Brain microvascular endothelial cell (primary cell): ENCODE measurements around the gene ELOVL1.

Source experiments
- DNase-seq: peaks from one replicate; pipeline ENCODE4 v3.0.0-alpha.2; 2020
- H3K27ac ChIP-seq: fragments of 250-450 bp; sonication (Bioruptor Pico); 2 replicates; pipeline ENCODE4 v1.5.1; 2020; ENCODE audit warnings: mild to moderate bottlenecking, moderate library complexity
- H3K27me3 ChIP-seq: fragments of 250-450 bp; sonication (Bioruptor Pico); replicated peaks from 2 replicates; pipeline ENCODE4 v1.5.1; 2020; ENCODE audit warnings: mild to moderate bottlenecking
- H3K36me3 ChIP-seq: fragments of 250-450 bp; sonication (Bioruptor Pico); replicated peaks from 2 replicates; pipeline ENCODE4 v1.5.1; 2020; ENCODE audit warnings: mild to moderate bottlenecking
- H3K4me3 ChIP-seq: 2 replicates; pipeline ENCODE4 v1.5.1; 2011; ENCODE audit warnings: low read depth, mild to moderate bottlenecking, control low read depth, low read length, moderate library complexity
- CTCF ChIP-seq: IDR thresholded peaks from 2 replicates; pipeline ENCODE4 v1.5.1; 2011; ENCODE audit warnings: low read depth, mild to moderate bottlenecking, moderate library complexity, low read length, control low read depth, inconsistent platforms; ENCODE audit errors: missing control alignments
- in situ Hi-C: cut with HindIII; loops from 2 replicates; pipeline ENCODE4 v1.10.0; 2017; ENCODE audit warnings: low sequenced_read_pairs, low pct_ligation_motif_present

Gene ELOVL1

GRCh38 chr1:43346636-43347035 lies 21.2 kb downstream of the ELOVL1 start:
- in situ Hi-C loops = no loop called here
- TF ChIP-seq CTCF = no peak
- Histone ChIP-seq H3K36me3 (no peaks in the 10 kb centered on the region), H3K27ac (no peak overlapping the region), H3K4me3 (no peak overlapping the region), H3K27me3 (no peaks in the 10 kb centered on the region)
- no peak for DNase-seq

GRCh38 chr1:43345120-43345519 lies 22.7 kb downstream of the ELOVL1 start:
- TF ChIP-seq CTCF = no peak
- in situ Hi-C loops = no loop called here
- H3K4me3 ChIP-seq = no peak overlapping the region
- no peak overlapping the region for H3K27ac ChIP-seq
- H3K27me3 ChIP-seq = no peaks in the 10 kb centered on the region
- DNase-seq = no peak
- H3K36me3 ChIP-seq = no peaks in the 10 kb centered on the region

DNA sequence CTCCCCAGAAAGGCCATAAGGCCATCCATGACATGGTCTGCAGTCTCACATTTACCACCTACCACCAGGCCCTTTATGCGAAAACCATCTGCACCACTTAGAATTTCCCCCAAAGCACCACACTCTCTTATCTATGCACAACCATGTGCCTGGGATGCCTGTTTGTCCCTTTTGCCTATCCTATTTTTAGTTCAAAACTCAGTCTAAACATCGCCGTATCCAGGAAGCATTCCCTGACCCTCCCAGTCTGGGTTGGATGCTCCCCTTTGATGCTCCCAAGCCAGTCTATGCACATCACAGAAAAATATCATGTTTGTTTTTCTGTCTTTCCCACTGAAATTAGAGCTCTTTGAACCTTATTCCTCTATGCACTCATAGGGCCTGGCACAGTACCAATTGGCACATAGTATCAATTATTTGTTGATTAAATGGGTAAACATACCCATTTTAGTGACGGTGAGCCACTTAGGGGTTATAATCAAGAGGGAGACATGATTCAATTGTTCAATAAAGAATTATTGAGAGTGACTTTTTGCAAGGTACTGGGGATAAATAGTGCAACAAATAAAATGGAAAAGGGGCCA lies 23.5 kb downstream of the ELOVL1 start:
- in situ Hi-C loops = no loop called here
- no peaks in the 10 kb centered on the region for H3K36me3 ChIP-seq
- no peak overlapping the region for H3K27ac ChIP-seq
- no peak for DNase-seq
- H3K4me3 ChIP-seq = no peak overlapping the region
- TF ChIP-seq CTCF = no peak
- no peaks in the 10 kb centered on the region for H3K27me3 ChIP-seq

DNA sequence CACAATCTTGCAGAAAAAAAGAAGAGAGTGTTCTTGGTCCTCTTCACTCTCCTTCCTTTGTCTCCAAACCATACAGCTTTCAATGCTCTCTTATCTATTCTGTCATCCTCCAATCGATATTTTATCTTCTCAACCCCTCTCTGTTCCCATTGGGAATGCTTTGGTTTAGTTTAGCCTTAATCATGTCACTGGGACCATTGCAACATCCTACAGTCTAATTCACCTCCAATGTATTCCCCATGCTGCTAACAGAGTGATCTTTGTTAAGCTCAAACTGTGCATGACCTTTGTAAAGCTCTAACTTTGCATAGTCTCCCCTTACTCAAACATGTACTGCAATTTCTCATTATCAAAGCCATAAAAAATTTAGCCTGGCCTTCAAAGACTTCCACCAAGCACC lies 27.3 kb downstream of the ELOVL1 start:
- TF ChIP-seq CTCF = no peak
- Histone ChIP-seq H3K27ac (no peak overlapping the region), H3K27me3 (no peaks in the 10 kb centered on the region), H3K36me3 (no peaks in the 10 kb centered on the region), H3K4me3 (no peak overlapping the region)
- DNase-seq = no peak
- in situ Hi-C loops = no loop called here

- no peak for TF ChIP-seq CTCF
- in situ Hi-C loops = no loop called here
- no peak for DNase-seq
- H3K27ac ChIP-seq = no peak overlapping the region
- no peak overlapping the region for H3K4me3 ChIP-seq
- no peaks in the 10 kb centered on the region for H3K27me3 ChIP-seq
- no peaks in the 10 kb centered on the region for H3K36me3 ChIP-seq
Observed at GRCh38 chr1:43339584-43340232, 28.1 kb downstream of the ELOVL1 start.

DNA sequence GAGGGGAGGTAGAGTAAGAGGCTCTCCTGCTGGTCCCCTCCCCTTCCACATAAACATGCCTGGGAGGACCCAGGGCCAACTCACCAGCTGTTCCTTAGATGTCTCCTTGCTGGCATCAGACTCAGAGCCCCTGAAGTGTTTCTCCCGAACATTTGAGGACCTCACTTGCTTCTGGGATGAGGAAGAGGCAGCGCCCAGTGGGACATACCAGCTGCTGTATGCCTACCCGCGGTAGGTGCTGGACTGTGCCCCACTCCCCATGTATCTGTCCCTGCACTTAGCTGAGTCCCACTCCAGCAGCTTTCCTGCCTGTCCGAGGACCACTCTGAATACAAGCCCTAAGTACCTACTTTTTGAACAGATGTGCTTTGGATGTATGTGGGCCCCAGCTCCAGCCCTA lies 29.8 kb downstream of the ELOVL1 start:
- H3K27me3 ChIP-seq = no peaks in the 10 kb centered on the region
- in situ Hi-C loops = no loop called here
- no peak overlapping the region for H3K27ac ChIP-seq
- TF ChIP-seq CTCF = no peak
- DNase-seq = no peak
- H3K4me3 ChIP-seq = no peak overlapping the region
- H3K36me3 ChIP-seq = no peaks in the 10 kb centered on the region
